Activated CD4-positive, alpha-beta memory T cell treated with anti-CD3 and anti-CD28 coated beads, Interleukin-2, amount 10 ng/mL, durations not matched to agents 7 days and 5 days (primary cell): ENCODE measurements around the gene PLEKHG4B. TPM values are rescaled to one million over a fixed set of nuclear protein-coding genes. Genes with fewer than 3 reads are reported as not detected.
A peak's percentile ranks its signal among the peaks of the same experiment; 100 is the strongest.

Source experiments
- CTCF ChIA-PET: fragments of 350-600 bp; sonication (Branson Sonifier 250); formaldehyde crosslinking; loops from one replicate; lab custom pipeline; 2021; ENCODE audit warnings: antibody characterized with exemption, inconsistent platforms; lab: Charles Lee
- POLR2A ChIA-PET: fragments of 350-600 bp; sonication (Branson Sonifier 250); formaldehyde crosslinking; loops from one replicate; lab custom pipeline; 2021; ENCODE audit warnings: antibody characterized with exemption; lab: Charles Lee
- DNase-seq: peaks from one replicate; pipeline ENCODE4 v3.0.0-alpha.2; 2020
- H3K27ac Mint-ChIP-seq: one replicate; pipeline ENCODE4 v1.8.0; 2021; ENCODE audit warnings: mild to moderate bottlenecking, mixed read lengths
- H3K27me3 Mint-ChIP-seq: one replicate; pipeline ENCODE4 v1.8.0; 2021; ENCODE audit warnings: mixed read lengths
- H3K36me3 Mint-ChIP-seq: one replicate; pipeline ENCODE4 v1.8.0; 2021; ENCODE audit warnings: low read depth, mixed read lengths
- H3K4me1 Mint-ChIP-seq: one replicate; pipeline ENCODE4 v1.8.0; 2021; ENCODE audit warnings: mixed read lengths
- H3K4me3 Mint-ChIP-seq: one replicate; pipeline ENCODE4 v1.8.0; 2021; ENCODE audit warnings: mild to moderate bottlenecking, mixed read lengths
- H3K9me3 Mint-ChIP-seq: one replicate; pipeline ENCODE4 v1.8.0; 2021; ENCODE audit warnings: mixed read lengths
- total RNA-seq, 2 experiments: library from RNA; stranded (reverse); gene quantifications; one replicate each; pipeline ENCODE4 v1.2.3, GENCODE V29; 2021

Gene PLEKHG4B
- total RNA-seq, 2 experiments from 2014 or later: not detected

DNA sequence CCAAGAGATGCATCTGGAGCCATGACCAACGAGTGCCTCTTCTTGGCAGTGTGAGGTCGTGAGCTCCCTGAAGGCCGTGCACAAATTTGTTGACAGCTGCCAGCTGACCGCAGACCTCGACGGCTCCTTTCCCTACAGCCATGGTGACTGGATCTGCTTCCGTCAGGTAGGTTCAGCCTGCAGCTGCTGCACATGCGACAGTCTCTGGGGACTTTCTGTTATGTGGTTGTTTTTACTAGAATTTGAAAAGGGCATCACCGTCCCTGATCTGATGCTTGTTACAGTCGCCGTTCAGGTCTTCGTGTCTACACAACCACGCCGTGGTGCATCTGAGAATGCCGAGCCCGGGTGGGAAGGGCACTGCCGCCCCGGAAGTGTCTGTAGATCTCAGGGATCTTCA lies 62.9 kb downstream of the PLEKHG4B start:
- ChIA-PET CTCF (no interaction called here), POLR2A (no interaction called here)
- Mint-ChIP-seq H3K9me3 (no peaks in the 10 kb centered on the region), H3K36me3 (no peaks in the 10 kb centered on the region), H3K4me3 (no peak overlapping the region), H3K27me3 (no peaks in the 10 kb centered on the region), H3K4me1 (no peaks in the 10 kb centered on the region), H3K27ac (no peak overlapping the region)
- no peak for DNase-seq

DNA sequence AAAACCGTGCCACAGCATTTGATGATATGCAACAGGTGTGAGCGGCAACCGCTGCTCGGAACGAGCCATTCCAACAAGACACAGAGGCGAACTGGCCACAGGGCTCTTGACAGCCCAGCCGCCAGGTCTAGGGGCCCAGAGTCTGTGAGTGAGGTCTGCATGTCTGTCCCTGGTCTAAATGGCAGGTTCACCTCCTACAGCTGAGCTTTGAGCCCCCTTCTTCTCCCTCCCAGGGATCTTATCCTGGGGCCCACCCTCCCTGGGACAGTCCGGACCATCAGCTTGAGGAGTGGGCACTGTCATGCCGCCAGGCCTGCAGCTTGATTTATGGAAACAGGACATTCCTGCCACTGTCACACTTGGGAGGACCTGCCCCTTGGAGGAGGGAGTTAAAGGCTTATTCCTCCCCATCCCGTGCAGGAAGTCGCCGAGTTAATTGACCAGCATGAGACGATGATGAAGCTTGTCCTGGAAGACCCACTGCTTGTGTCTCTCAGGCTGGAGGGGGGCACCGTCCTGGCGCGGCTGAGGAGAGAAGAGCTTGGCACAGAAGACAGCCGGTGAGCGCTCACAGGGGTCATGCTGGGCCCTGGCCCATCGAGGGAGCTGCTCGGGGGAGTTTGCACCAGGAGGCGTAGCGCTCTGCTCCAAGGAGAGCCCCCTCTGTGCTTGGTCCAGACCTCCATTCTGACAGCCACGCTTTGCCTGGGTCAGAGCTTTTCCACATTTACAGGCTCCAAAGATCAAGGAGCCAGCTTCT lies 63.9 kb downstream of the PLEKHG4B start:
- Mint-ChIP-seq H3K27me3 (no peaks in the 10 kb centered on the region), H3K27ac (no peak overlapping the region), H3K4me3 (no peak overlapping the region), H3K4me1 (no peaks in the 10 kb centered on the region), H3K36me3 (no peaks in the 10 kb centered on the region), H3K9me3 (no peaks in the 10 kb centered on the region)
- POLR2A ChIA-PET: no interaction called here
- no peak for DNase-seq
- CTCF ChIA-PET: no interaction called here

DNA sequence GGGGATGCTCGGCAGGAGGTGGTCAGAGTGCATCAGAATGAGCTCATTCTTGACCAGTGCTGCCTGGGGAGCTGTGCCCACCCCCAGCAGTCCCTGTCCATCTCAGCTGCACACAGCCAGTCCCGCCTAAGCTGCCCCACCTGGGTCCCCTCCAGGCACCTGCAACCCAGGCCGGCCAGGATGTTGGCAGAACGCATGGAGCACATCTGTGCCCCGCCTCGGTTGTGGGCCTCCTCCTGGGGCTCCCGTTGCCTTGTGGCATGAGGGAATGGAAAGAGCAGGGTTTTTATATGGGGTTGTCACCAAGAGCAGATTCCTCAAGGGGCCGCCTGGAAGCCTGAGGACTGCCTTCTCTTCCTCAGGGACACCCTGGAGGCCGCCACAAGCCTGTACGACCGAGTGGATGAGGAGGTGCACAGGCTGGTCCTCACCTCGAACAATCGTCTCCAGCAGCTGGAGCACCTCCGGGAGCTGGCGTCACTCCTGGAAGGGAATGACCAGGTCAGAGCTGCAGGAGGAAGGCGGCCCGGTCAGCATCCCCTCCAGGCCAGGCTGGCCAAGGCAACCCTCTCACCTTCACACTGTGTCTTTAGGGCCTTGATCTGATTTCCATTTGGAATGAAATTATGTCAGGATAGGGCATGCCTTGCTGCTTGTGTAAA lies 64.6 kb downstream of the PLEKHG4B start:
- Mint-ChIP-seq H3K9me3 (no peaks in the 10 kb centered on the region), H3K4me3 (no peak overlapping the region), H3K27ac (no peak overlapping the region), H3K27me3 (no peaks in the 10 kb centered on the region), H3K36me3 (no peaks in the 10 kb centered on the region), H3K4me1 (no peaks in the 10 kb centered on the region)
- ChIA-PET POLR2A (no interaction called here), CTCF (no interaction called here)
- DNase-seq: peak; percentile 12

DNA sequence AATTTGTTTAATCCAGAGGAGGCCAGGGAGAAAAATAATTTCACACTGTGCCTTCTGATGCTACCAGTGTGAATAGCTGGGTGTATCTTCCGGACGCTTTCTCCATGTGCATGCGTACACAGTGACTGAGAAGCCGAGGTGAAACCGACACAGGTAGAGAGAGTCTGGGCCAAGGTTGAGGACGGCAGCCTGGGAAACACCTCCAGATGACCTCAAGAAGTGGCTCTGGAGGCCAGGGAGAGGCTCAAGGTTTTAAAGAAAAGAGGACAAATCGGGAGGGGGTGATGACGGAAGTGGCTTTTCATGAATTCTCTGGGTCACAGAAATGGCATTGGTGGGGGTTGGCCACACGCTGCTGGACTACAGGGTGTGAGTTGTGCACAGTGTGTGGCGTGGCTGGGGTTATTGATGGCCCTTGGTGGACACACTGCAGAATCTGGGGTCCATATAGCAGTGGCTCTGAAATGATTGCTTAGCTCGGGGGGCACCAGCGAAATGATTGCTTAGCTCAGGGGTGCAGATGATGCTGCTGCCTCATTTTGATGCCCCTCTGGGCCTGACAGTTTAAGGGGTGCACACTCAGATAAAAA lies 65.3 kb downstream of the PLEKHG4B start:
- H3K9me3 Mint-ChIP-seq: no peaks in the 10 kb centered on the region

DNA sequence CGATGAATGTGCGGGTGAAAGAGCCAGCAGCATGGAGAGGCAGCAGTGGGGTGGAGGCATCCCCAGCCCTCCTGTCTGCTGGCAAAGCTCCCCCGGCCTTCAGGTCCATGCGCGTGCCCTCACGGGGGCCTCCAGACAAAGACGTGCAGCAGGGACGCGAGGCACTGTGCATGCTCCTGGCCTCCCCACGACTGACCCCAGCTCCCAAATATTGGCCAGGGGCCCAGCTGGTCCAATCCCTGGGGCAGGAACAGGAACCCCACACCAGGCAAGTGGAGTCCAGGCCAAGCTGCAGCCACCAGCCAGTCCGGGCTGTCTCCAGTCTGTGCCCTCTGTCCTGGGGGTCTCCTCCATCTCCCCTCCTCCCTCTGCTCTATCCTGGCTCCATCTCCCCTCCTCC lies 65.8 kb downstream of the PLEKHG4B start:
- Mint-ChIP-seq H3K4me1 (no peaks in the 10 kb centered on the region), H3K4me3 (no peak overlapping the region), H3K27me3 (no peaks in the 10 kb centered on the region), H3K36me3 (no peaks in the 10 kb centered on the region), H3K27ac (no peak overlapping the region), H3K9me3 (no peaks in the 10 kb centered on the region)
- CTCF ChIA-PET: no interaction called here
- POLR2A ChIA-PET: no interaction called here
- no peak for DNase-seq

More for the DNA sequence above, 65.3 kb downstream of the PLEKHG4B start:
- H3K4me1 Mint-ChIP-seq: no peaks in the 10 kb centered on the region
- POLR2A ChIA-PET: no interaction called here
- H3K4me3 Mint-ChIP-seq: no peak overlapping the region
- no peaks in the 10 kb centered on the region for H3K27me3 Mint-ChIP-seq
- peak; percentile 9 for DNase-seq
- H3K36me3 Mint-ChIP-seq: no peaks in the 10 kb centered on the region
- no peak overlapping the region for H3K27ac Mint-ChIP-seq
- CTCF ChIA-PET: no interaction called here

DNA sequence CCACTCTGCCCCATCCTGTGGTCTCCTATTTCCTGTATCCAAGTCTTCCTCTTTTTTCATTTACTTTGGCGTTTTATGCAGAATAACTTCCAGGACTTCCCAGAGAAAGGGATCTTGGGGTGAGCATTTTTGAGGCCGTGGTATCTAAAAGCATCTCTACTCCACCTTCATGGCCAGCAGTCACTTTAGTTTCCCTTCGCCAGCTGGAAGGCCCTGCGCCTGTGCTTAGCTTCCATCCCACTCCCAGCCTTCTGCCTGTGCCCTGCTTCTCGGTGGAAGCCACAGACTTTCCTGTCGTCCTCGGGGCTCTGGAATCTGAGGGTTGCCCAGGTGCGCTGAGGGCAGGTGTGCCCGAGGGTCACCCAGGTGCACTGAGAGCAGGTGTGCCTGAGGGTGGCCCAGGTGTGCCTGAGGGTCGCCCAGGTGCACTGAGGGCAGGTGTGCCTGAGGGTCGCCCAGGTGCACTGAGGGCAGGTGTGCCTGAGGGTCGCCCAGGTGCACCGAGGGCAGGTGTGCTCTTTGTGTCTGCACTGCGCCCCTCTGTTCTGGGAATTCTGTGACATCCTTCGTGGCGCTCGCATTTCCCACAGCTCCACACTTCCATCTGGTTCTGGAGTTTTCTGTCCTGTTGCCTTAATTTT lies 67.0 kb downstream of the PLEKHG4B start:
- ChIA-PET CTCF (no interaction called here), POLR2A (no interaction called here)
- Mint-ChIP-seq H3K27ac (no peak overlapping the region), H3K4me1 (no peaks in the 10 kb centered on the region), H3K36me3 (no peaks in the 10 kb centered on the region), H3K9me3 (no peaks in the 10 kb centered on the region), H3K4me3 (no peak overlapping the region), H3K27me3 (no peaks in the 10 kb centered on the region)
- no peak for DNase-seq

DNA sequence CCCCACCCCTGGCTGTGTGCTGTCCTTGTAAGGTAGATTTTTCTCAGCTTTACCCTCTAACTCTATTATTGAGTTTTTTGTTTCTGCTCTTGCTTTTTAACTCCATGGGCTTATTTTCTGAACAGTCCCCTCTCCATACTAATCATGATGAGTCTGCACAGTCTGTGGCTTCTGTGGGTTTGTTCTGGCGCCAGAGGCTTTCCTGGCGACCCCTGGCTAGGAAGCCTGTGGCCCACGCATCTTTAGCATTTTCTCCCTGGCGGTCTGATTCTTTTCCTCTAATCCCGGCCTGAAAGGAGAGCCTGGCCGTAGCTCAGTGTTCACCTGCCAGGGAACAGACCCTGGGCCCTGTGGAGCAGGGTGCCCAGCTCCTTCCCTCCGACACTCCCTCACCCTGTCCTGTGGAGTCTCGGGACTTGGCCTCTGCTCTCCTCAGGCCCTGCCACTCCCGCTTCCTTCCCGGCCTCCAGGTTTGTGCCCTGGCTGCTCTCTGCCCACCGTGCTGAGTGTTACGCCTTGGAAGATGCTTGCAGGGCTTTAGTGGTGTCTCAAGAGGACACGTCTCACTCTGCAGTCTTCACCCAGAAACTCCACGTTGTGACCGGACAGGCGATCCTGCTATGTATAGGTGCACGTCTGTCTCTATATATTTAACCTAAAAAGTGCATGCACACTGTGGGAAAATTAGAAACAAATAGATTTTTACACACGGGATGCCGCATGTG lies 67.6 kb downstream of the PLEKHG4B start:
- Mint-ChIP-seq H3K27ac (no peak overlapping the region), H3K9me3 (no peaks in the 10 kb centered on the region), H3K36me3 (no peaks in the 10 kb centered on the region), H3K4me3 (no peak overlapping the region), H3K27me3 (no peaks in the 10 kb centered on the region), H3K4me1 (no peaks in the 10 kb centered on the region)
- ChIA-PET POLR2A (no interaction called here), CTCF (no interaction called here)
- DNase-seq: no peak

DNA sequence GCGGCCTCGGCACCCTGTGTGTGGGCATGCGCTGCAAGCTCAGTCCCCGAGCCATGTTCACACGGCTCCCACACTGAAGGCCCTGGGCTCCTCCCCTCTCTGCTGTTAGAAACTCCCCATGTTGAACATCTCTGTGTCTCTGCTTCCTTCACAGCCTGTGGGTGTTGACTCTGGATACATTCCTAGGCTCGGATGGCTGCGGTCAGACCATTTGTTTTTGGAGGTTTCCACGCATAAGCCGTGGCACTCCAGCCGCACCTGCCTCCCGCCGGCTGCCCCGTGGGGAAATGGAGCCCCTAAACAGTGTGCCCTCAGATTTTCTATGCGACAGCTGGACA lies 68.2 kb downstream of the PLEKHG4B start:
- Mint-ChIP-seq H3K27me3 (no peaks in the 10 kb centered on the region), H3K4me1 (no peaks in the 10 kb centered on the region), H3K9me3 (no peaks in the 10 kb centered on the region), H3K27ac (no peak overlapping the region), H3K36me3 (no peaks in the 10 kb centered on the region), H3K4me3 (no peak overlapping the region)
- ChIA-PET CTCF (no interaction called here), POLR2A (no interaction called here)
- no peak for DNase-seq

DNA sequence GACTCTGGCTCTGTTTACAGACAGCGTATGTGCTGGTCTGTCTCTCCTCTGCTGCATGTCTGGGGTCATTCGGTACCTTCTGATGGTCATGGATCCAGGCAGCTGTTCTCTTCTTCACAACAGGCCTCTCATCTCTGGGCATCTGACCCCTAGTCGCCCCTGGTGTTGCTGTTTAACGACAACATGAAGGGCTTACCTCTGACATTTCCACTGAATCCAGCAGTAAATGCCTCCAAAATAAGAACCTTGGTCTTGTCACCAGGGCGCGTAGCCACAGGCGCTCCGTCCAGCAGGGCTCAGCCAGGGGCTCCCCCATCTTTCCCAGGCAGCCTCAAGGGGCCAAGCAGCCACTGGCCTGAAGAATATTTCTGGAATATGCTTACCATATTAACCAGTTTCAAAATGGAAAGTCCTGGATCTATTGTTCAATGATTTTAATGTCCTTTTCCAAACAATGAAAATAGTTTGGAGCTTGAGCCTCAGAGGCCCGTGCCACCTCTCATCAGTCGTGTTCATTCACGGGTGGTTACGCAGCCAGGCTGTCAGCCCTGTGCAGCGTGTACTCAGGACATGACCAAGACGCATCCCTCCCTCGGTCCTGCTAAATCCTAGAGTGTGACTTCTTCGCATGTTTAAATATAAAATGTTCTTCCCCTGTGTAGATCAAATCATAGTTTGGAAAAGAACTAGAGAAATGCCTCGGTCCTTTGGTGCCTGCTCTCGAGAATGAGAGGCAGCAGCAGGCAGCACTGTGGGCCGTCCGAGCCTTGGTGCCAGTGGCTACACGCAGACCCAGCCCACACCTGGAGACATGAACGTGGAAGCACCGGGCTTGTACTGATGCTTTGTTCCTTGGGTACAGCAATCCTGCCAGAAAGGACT lies 69.2 kb downstream of the PLEKHG4B start:
- H3K9me3 Mint-ChIP-seq: no peaks in the 10 kb centered on the region
- DNase-seq: no peak
- H3K27me3 Mint-ChIP-seq: no peaks in the 10 kb centered on the region
- H3K4me1 Mint-ChIP-seq: no peaks in the 10 kb centered on the region
- H3K4me3 Mint-ChIP-seq: no peak overlapping the region
- H3K27ac Mint-ChIP-seq: no peak overlapping the region
- POLR2A ChIA-PET: no interaction called here
- CTCF ChIA-PET: no interaction called here
- no peaks in the 10 kb centered on the region for H3K36me3 Mint-ChIP-seq

DNA sequence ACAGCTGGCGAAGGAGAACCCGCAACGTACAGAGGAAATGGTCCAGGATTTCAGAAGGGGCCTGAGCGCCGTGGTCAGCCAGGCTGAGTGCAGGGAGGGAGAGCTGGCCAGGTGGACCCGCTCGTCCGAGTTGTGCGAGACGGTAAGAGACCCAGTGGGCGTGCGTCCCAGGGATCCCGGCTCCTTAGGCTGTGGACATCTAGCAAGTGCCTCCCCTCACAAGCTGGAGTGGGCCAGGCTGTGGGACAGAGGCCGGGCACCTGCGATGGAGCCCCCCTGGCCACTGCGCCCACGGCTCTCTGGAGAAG lies 69.8 kb downstream of the PLEKHG4B start:
- H3K4me1 Mint-ChIP-seq: no peaks in the 10 kb centered on the region
- CTCF ChIA-PET: no interaction called here
- DNase-seq: no peak
- no peaks in the 10 kb centered on the region for H3K9me3 Mint-ChIP-seq
- H3K36me3 Mint-ChIP-seq: no peaks in the 10 kb centered on the region
- POLR2A ChIA-PET: no interaction called here
- no peak overlapping the region for H3K27ac Mint-ChIP-seq
- H3K4me3 Mint-ChIP-seq: no peak overlapping the region
- H3K27me3 Mint-ChIP-seq: no peaks in the 10 kb centered on the region

DNA sequence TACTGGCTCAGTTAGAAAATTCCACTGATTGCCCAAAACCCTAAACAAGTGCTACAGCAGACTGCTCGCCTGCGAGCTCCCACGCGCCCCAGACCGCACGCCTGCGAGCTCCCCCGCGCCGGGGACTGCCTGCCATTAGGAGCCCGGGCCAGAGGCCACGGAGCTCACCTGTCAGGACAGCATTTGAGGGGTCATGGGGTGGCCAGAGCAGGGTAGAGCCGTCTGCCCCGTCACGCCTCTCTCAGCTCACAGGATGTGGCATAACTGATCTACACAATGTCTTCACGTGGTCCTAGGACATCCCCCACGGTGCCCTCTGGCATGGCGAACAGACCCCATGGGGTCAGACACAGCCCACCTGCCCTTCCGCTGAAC lies 70.2 kb downstream of the PLEKHG4B start:
- CTCF ChIA-PET: no interaction called here
- POLR2A ChIA-PET: no interaction called here

DNA sequence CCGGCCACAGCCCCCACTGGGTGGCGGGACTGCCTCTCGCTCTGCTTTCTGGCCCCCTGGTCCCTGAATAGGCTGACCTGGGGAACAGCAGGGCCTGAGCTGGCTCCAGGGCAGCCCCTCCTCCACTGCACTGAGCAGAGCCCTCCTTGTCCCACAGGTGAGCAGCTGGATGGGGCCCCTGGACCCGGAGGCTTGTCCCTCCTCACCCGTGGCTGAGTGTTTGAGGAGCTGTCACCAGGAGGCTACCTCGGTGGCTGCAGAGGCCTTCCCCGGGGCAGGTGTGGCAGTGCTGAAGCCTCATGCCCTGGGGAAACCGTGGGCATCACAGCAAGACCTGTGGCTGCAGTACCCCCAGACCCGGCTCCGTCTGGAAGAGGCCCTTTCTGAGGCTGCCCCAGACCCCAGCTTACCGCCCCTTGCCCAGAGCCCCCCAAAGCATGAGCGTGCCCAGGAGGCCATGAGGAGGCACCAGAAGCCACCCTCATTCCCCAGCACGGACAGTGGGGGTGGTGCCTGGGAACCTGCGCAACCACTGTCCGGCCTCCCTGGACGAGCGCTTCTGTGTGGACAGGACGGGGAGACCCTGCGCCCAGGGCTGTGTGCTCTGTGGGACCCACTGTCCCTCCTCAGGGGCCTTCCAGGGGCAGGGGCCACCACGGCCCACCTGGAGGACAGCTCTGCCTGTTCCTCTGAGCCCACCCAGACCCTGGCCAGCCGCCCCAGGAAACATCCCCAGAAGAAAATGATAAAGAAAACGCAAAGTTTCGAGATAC lies 70.8 kb downstream of the PLEKHG4B start:
- H3K4me3 Mint-ChIP-seq: no peak overlapping the region
- H3K27me3 Mint-ChIP-seq: no peaks in the 10 kb centered on the region
- ChIA-PET CTCF (no interaction called here), POLR2A (no interaction called here)
- no peak overlapping the region for H3K27ac Mint-ChIP-seq
- H3K4me1 Mint-ChIP-seq: no peaks in the 10 kb centered on the region
- DNase-seq: no peak
- no peaks in the 10 kb centered on the region for H3K36me3 Mint-ChIP-seq
- H3K9me3 Mint-ChIP-seq: no peaks in the 10 kb centered on the region

More for the DNA sequence above, 70.2 kb downstream of the PLEKHG4B start:
- Mint-ChIP-seq H3K36me3 (no peaks in the 10 kb centered on the region), H3K4me3 (no peak overlapping the region), H3K4me1 (no peaks in the 10 kb centered on the region), H3K27ac (no peak overlapping the region), H3K9me3 (no peaks in the 10 kb centered on the region), H3K27me3 (no peaks in the 10 kb centered on the region)
- DNase-seq: no peak
